Measurements from ENCODE around the gene STAMBP.
A peak's percentile ranks its signal among the peaks of the same experiment; 100 is the strongest.
"Not testable (repeated sequence)": the region's sequence is repeated elsewhere in the genome, so short reads cannot be mapped to it uniquely, and the experiment has no call there.

STAMBP gene

GRCh38 chr2:73887596-73888353 lies 59.0 kb downstream of the STAMBP start:
- not testable (repeated sequence) for DNase-seq (ENCODE audit: low read depth)

- no peak for DNase-seq (ENCODE audit: low read depth)
Measured at GRCh38 chr2:73888388-73888787, 59.6 kb downstream of the STAMBP start.

- DNase-seq (ENCODE audit: low read depth): no peak
Measured at GRCh38 chr2:73889206-73889605, 60.4 kb downstream of the STAMBP start.

- no peak for DNase-seq (ENCODE audit: low read depth)
Measured at GRCh38 chr2:73890301-73891092, 61.7 kb downstream of the STAMBP start.

- DNase-seq (ENCODE audit: low read depth): no peak
Measured at GRCh38 chr2:73891276-73891901, 62.6 kb downstream of the STAMBP start.

GRCh38 chr2:73892631-73893329 lies 64.0 kb downstream of the STAMBP start, which contains the start of gene ACTG2:
TSS of gene ACTG2 (plus strand) at chr2:73893008. CDS start at chr2:73901312, 8,304 bp downstream.
- DNase-seq (ENCODE audit: low read depth): peak; percentile 18

GRCh38 chr2:73893764-73894474 lies 65.2 kb downstream of the STAMBP start:
- no peak for DNase-seq (ENCODE audit: low read depth)

- DNase-seq (ENCODE audit: low read depth): no peak
Measured at GRCh38 chr2:73894475-73894850, 65.7 kb downstream of the STAMBP start.

GRCh38 chr2:73894877-73895276 lies 66.1 kb downstream of the STAMBP start:
- no peak for DNase-seq (ENCODE audit: low read depth)

- no peak for DNase-seq (ENCODE audit: low read depth)
Measured at GRCh38 chr2:73895473-73895872, 66.7 kb downstream of the STAMBP start.

- peak; percentile 68 for DNase-seq (ENCODE audit: low read depth)
Measured at GRCh38 chr2:73896362-73897239, 67.8 kb downstream of the STAMBP start.

GRCh38 chr2:73897240-73897583 lies 68.5 kb downstream of the STAMBP start:
- no peak for DNase-seq (ENCODE audit: low read depth)

- no peak for DNase-seq (ENCODE audit: low read depth)
Measured at GRCh38 chr2:73897934-73898333, 69.2 kb downstream of the STAMBP start.

- no peak for DNase-seq (ENCODE audit: low read depth)
Measured at GRCh38 chr2:73899801-73900336, 71.1 kb downstream of the STAMBP start.

- no peak for DNase-seq (ENCODE audit: low read depth)
Measured at GRCh38 chr2:73901143-73901542, 72.4 kb downstream of the STAMBP start.

GRCh38 chr2:73902284-73902683 lies 73.5 kb downstream of the STAMBP start:
- DNase-seq (ENCODE audit: low read depth): no peak

GRCh38 chr2:73903313-73903712 lies 74.6 kb downstream of the STAMBP start:
- DNase-seq (ENCODE audit: low read depth): no peak

GRCh38 chr2:73903949-73904613 lies 75.3 kb downstream of the STAMBP start:
- DNase-seq (ENCODE audit: low read depth): not testable (repeated sequence)

- DNase-seq (ENCODE audit: low read depth): no peak
Measured at GRCh38 chr2:73904952-73905351, 76.2 kb downstream of the STAMBP start.

Data from fibroblast of the conjunctiva (primary cell).